PC-9 (cell line): Measurements from ENCODE around the gene CDC14B. TPM values are rescaled to one million over a fixed set of nuclear protein-coding genes. Genes with fewer than 3 reads are reported as not detected.
"Not testable (repeated sequence)": the region's sequence is repeated elsewhere in the genome, so short reads cannot be mapped to it uniquely, and the experiment has no call there.

Experiments
- BruUV-seq: library from RNA; stranded (reverse); fragments of 400-500 nt; replicated peaks from 2 replicates; lab custom pipeline; 2021; lab: Mats Ljungman, UMichigan
- CTCF ChIA-PET: fragments of 300-600 bp; sonication (Branson Sonifier 250); formaldehyde crosslinking; loops from one replicate; lab custom pipeline; 2022; ENCODE audit warnings: antibody characterized with exemption; lab: Charles Lee
- POLR2A ChIA-PET: fragments of 300-600 bp; sonication (Branson Sonifier 250); formaldehyde crosslinking; loops from one replicate; lab custom pipeline; 2022; ENCODE audit warnings: antibody characterized with exemption; ENCODE audit not compliant: unreplicated experiment; lab: Charles Lee
- DNase-seq, 2 experiments: peaks; one replicate each; pipeline versions ENCODE4 v3.0.0 to v3.0.0-alpha.2; 2015 to 2022; ENCODE audit warnings: mixed read lengths in 1 of 2
- H2AFZ ChIP-seq: fragments of 200-600 bp; sonication (generic); 2 replicates; pipeline ENCODE4 v1.8.1; 2017; ENCODE audit warnings: antibody characterized with exemption
- H3F3A ChIP-seq: fragments of 200-600 bp; sonication (generic); 2 replicates; pipeline ENCODE4 v1.8.1; 2017; ENCODE audit warnings: antibody characterized with exemption, mild to moderate bottlenecking, low read depth; ENCODE audit not compliant: insufficient read depth
- H3K27ac ChIP-seq: fragments of 200-600 bp; sonication (generic); 2 replicates; pipeline ENCODE4 v1.6.1; 2016; ENCODE audit warnings: mixed run types
- H3K27me3 ChIP-seq: fragments of 200-600 bp; sonication (generic); 2 replicates; pipeline ENCODE4 v1.6.1; 2016; ENCODE audit warnings: low read depth, mixed run types; ENCODE audit not compliant: insufficient read depth
- H3K36me3 ChIP-seq: fragments of 200-600 bp; sonication (generic); 2 replicates; pipeline ENCODE4 v1.6.1; 2016; ENCODE audit warnings: low read depth, mixed run types
- H3K4me1 ChIP-seq: fragments of 200-600 bp; sonication (generic); replicated peaks from 2 replicates; pipeline ENCODE4 v1.6.1; 2016; ENCODE audit warnings: mixed run types; ENCODE audit not compliant: insufficient read depth
- H3K4me2 ChIP-seq: fragments of 200-600 bp; sonication (generic); 2 replicates; pipeline ENCODE4 v1.6.1; 2017; ENCODE audit warnings: mixed run types
- H3K4me3 ChIP-seq: fragments of 200-600 bp; sonication (generic); 2 replicates; pipeline ENCODE4 v1.6.1; 2016; ENCODE audit warnings: mixed run types
- H3K79me2 ChIP-seq: fragments of 200-600 bp; sonication (generic); 2 replicates; pipeline ENCODE4 v1.6.1; 2017; ENCODE audit warnings: low read depth, mixed run types
- H3K9me2 ChIP-seq: fragments of 200-600 bp; sonication (generic); 2 replicates; pipeline ENCODE4 v1.8.1; 2017; ENCODE audit warnings: mild to moderate bottlenecking; ENCODE audit not compliant: insufficient read depth
- H3K9me3 ChIP-seq: fragments of 200-600 bp; sonication (generic); 2 replicates; pipeline ENCODE4 v1.8.1; 2016; ENCODE audit warnings: low read depth; ENCODE audit not compliant: insufficient read depth
- H4K20me1 ChIP-seq: fragments of 200-600 bp; sonication (generic); 2 replicates; pipeline ENCODE4 v1.8.1; 2017; ENCODE audit not compliant: insufficient read depth
- CTCF ChIP-seq: fragments of 200-600 bp; sonication (generic); conservative IDR thresholded peaks from 2 replicates; pipeline ENCODE4 v1.6.1; 2017; ENCODE audit warnings: mixed run types, antibody characterized with exemption, mild to moderate bottlenecking, moderate library complexity
- EZH2 ChIP-seq: fragments of 200-600 bp; sonication (generic); IDR thresholded peaks from 2 replicates; pipeline ENCODE4 v1.8.0; 2017; ENCODE audit warnings: antibody characterized with exemption, low read depth
- intact Hi-C: fragments of 100-400 bp; cut with micrococcal nuclease; formaldehyde crosslinking; loops from one replicate; pipeline ENCODE4 v1.10.0; 2022; ENCODE audit not compliant: unreplicated experiment
- total RNA-seq: library from RNA; stranded (reverse); gene quantifications from 2 replicates; pipeline ENCODE4 v1.2.3, GENCODE V29; 2021

CDC14B gene
- total RNA-seq, 1 experiment from 2014 or later: 47.2 TPM

- DNase-seq: peak; percentile 22 to 54
Observed at GRCh38 chr9:96666653-96667362, 47.2 kb upstream of the CDC14B start.

GRCh38 chr9:96665789-96666188 lies 46.1 kb upstream of the CDC14B start:
- ChIA-PET CTCF (interaction anchor here (0.7 to 0.9 kb wide), 2 partner anchors 45 to 460 kb away, joined by 3 to 4 read pairs; no protein-coding TSS in a partner anchor), POLR2A (no interaction called here)
- DNase-seq: no peak
- no peaks in the 10 kb centered on the region for H4K20me1 ChIP-seq
- no peak overlapping the region for H3K4me2 ChIP-seq
- H2AFZ ChIP-seq: no peak overlapping the region
- no peaks in the 10 kb centered on the region for H3K9me3 ChIP-seq
- no peaks in the 10 kb centered on the region for H3F3A ChIP-seq
- H3K27ac ChIP-seq: no peak overlapping the region
- TF ChIP-seq EZH2: no peak
- TF ChIP-seq CTCF: no peak
- H3K4me1 ChIP-seq: no peaks in the 10 kb centered on the region
- intact Hi-C loops: loop anchor here (1.0 to 5.0 kb wide), 4 partner anchors 223 to 447 kb away; no protein-coding TSS in a partner anchor
- BruUV-seq: no TSS peak
- no peak overlapping the region for H3K4me3 ChIP-seq
- no peaks in the 10 kb centered on the region for H3K9me2 ChIP-seq
- H3K27me3 ChIP-seq: no peaks in the 10 kb centered on the region
- H3K79me2 ChIP-seq: no peaks in the 10 kb centered on the region
- H3K36me3 ChIP-seq: no peaks in the 10 kb centered on the region

More at GRCh38 chr9:96666653-96667362, 47.2 kb upstream of the CDC14B start:
- BruUV-seq, H3K36me3 ChIP-seq, POLR2A ChIA-PET, H3F3A ChIP-seq, H2AFZ ChIP-seq, H4K20me1 ChIP-seq, H3K27me3 ChIP-seq, H3K4me1 ChIP-seq, H3K27ac ChIP-seq, H3K79me2 ChIP-seq, H3K4me3 ChIP-seq, H3K9me2 ChIP-seq, H3K9me3 ChIP-seq: not testable (repeated sequence)
- TF ChIP-seq CTCF: peak; percentile 85
- CTCF ChIA-PET: interaction anchor here (0.6 to 1.6 kb wide), 9 partner anchors 11 to 382 kb away, joined by 3 to 12 read pairs (median 4); no protein-coding TSS in a partner anchor
- intact Hi-C loops: loop anchor here (1.0 to 5.0 kb wide), 4 partner anchors 225 to 448 kb away; no protein-coding TSS in a partner anchor
- 0 out of 2 replicates have a peak overlapping the region, but pooled peaks have one; percentile 32 for H3K4me2 ChIP-seq

- H3K27me3 ChIP-seq: no peaks in the 10 kb centered on the region
- H3K36me3 ChIP-seq: no peaks in the 10 kb centered on the region
- intact Hi-C loops: no loop called here
- H3K4me3 ChIP-seq: no peak overlapping the region
- no peaks in the 10 kb centered on the region for H3K9me3 ChIP-seq
- DNase-seq: no peak
- ChIA-PET POLR2A (no interaction called here), CTCF (no interaction called here)
- no peaks in the 10 kb centered on the region for H3K79me2 ChIP-seq
- TF ChIP-seq EZH2 (no peak), CTCF (no peak)
- no peak overlapping the region for H3K27ac ChIP-seq
- BruUV-seq: no TSS peak
- H3K4me2 ChIP-seq: no peak overlapping the region
- H2AFZ ChIP-seq: no peak overlapping the region
- no peaks in the 10 kb centered on the region for H3K9me2 ChIP-seq
- no peaks in the 10 kb centered on the region for H4K20me1 ChIP-seq
- H3F3A ChIP-seq: no peaks in the 10 kb centered on the region
- H3K4me1 ChIP-seq: no peaks in the 10 kb centered on the region
Observed at GRCh38 chr9:96663506-96664120, 44.0 kb upstream of the CDC14B start.
